ENCODE data around the gene MOCOS.

MOCOS gene

DNA sequence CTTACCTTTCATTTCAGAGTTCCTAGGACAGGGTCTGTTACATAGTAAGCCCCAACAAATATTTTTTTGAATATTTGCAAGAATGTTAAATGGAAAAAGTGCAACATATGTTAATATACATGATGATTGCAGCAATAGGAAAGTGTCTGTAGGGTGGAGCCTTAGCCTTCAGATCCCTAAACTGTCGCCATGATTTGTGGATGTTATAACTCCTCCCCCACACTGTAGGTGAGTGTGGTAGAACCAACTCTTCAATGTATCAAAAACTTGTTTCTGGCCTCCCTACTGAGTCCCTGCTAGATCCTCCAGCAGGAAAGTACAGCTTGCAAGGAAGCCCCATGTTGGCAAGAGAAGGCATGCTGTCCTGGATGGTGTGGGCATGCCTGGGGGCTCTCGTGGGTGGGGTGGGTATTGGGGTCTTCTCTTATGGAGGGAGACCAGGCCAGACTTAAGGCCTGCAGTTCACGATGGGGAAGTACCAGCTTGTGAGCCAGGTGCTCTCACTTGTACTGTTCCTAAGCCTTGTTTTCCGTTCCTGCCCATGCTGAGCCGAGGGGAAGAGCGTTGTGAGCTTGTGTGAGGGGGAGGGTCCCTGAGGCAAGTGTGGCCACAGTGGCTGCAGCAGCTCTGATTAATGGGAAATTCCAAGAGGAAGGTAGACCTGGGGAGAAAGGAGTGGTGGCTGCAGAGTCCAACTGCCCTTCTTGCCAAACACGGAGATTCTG, 121.6 kb downstream of the MOCOS start:
- DNase-seq, result no peak

DNA sequence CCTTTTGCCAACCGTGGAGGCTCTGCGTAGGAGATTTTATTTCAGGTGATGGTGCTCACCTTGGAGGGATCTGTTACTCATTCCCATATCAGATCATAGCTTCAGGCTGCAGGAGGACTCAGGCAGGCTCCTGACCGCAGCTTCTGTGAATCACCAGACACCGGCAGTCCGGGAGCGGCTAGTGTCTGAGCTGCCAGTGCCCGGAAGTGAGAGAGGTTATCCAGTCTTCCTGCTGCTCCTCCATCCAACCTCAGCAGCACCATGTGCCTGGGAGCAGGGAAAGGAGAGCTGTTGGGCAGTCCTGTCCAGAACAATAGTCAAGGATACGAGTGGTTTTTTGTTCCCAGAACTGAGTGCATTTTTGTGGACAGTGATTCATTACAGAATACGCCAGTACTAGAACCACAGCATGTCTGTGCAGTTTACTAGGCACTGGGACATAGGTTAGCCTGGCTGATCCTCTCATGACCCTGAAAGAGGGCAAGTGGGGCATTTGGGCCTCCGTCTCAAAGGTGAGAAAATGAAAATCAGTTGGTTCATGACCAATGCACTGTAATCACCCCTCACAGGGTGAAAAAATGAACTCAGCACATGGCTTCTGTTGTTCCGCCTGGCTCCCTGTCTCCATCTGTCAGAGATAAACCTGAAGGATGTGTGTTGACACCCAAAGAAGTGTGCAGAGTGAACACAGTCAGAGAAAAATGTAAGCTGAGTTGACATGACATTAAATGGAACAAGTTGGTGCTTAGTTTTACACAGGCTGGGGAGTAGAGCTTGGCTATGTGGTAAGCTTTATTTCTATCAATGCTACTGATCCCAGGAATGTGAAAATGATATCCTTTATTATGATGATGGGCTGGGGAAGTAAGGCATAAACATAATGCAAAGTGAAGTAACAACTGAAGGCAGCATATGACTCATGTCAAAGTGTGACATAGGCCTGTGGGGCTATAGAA, 122.4 kb downstream of the MOCOS start:
- no peak for DNase-seq

DNA sequence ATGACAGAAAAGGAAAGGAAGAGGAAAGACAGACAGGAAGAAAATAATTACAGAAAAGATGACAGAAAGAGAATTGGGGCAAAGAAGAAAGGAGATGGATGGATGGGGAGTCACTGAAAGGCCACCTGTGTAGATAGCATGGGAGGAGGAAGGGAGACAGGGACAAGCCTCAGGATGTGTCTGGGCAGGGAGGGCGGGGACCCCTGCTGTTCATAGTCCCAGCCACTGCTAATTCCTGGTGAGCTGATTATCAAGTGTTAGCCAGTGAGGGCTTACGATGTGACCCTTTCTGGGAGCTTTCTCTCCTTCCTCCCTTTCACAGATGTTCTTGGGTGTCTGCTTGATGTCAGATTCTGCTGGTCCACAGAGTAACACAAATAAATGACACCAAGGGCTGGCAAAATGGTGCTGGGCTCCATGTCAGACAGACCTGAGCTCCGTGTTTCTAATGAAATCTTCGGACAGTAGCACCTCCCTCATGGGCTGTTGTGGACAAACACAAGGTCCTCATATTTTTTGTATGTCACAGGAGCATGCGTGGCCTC, 123.8 kb downstream of the MOCOS start:
- DNase-seq, result no peak

DNA sequence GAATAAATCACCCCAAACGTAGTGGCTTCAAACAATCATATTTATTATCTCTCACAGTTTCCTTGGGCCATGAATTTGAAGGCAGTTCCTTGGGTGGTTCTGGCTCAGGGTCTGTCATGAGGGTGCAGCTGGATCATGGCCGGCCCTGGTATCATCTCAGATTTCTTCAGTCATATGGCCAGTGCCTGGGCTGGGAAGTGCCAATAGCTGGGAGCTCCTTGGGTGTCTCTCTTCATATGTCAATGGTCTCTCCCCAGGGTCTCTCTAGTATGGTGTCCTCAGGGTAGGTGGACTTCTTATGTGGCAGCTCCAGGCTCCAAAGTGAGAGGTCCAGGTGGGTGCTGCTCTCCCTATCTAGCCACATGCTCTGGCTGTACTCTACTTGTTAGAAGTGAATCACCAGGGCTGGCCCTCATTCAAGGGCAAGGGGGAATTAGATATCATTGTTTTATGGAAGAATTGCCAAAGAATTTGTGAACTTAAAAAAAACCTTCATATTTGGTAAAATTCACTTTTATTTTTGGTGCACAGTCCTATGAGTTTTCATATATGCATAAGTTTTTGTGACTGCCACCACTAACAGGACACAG, 125.6 kb downstream of the MOCOS start:
- DNase-seq, result no peak

DNA sequence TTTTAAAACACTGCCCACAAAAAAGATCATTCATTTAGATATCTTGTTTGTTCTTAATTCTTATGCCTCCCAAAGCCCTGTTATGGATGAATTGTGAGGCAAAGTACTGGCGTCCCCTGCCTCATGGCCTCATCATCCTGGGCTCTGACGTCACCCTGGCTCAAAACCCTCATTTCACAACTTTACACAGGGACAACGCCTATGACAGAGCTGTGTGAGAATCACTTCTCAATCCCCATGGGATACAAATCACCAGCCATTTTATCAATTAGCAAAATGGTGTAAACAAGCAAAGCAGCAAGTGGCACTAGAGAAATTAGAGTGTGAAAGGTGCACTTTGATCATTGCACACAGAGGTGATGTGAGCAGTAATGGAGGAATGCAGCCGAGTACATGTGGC, 126.8 kb downstream of the MOCOS start:
- no peak for DNase-seq

DNA sequence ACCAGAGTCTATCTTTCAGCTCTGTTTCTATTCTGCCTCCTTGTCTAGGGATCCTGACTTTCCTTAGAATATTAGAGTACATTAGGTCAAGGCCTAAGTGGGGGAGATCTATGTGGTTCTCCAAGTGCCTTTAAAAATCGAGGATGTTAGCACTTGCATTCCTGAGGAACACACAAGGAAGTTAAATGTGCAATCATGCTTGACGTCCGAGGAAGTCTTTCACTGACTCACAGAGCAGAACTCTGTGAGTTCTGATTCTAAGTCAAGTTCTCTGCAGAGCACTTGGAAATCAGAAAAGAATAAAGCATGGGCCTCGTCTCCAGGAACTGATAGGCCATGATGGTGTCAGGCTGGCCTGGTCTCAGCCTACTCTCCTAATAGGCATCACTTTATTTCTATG, 127.5 kb downstream of the MOCOS start:
- no peak for DNase-seq

DNA sequence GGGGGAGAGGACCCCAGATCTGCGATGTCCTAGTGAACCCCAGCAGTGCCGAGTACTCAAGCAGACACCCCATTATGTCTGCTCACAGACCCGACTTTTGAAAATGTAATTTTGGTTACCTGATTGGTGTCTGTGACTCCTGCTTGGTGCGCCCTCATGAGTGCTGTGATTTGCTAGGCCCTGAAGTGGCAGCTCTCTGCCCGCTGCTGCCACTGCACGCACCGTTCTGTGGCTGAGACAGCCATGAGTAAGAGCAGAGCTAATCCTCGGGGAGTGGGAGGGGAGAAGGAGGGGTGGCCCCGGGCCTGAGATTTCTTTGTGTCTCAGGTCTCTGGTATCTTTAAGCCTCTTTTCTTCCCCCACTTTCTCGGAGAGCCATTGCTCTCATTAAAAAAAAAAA, 128.4 kb downstream of the MOCOS start:
- no peak for DNase-seq

DNA sequence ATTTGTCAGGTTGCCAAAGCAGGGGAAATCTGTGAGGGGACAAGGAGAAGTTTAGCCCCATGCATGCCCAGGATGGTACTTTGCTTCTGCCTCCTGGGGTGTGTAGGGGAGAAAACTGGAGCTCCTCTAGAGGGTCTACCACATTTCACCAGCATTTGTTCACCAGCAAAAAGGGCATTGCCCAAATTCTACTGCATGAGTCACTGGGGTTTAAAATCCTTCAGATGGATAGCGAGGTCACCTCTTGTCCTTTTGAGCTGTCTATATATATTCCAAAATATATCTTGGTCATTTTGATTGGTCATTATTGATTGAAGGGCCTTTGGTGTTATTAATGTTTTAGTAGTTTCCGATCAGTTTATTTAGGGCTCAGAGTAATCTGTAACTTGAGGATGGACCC, 128.9 kb downstream of the MOCOS start:
- DNase-seq, result no peak

Data from NCI-H2081 (cell line).